GM23338 (cell line): ENCODE data around the gene B4GALT2.

Experiments
- CREB1 ChIP-seq: fragments of 250-450 bp; sonication (Bioruptor Pico); IDR thresholded peaks from 2 replicates; pipeline ENCODE4 v1.5.0; 2020; ENCODE audit warnings: low read depth, mild to moderate bottlenecking, moderate library complexity
- CTCF ChIP-seq, 2 experiments: fragments of 200-600 bp in 1 of 2; sonication (generic) in 1 of 2; conservative IDR thresholded peaks; 2 replicates each; pipeline versions ENCODE4 v1.5.1 to v1.6.1; 2016 to 2017; ENCODE audit warnings: antibody characterized with exemption in 2 of 2, low read depth in 2 of 2, mild to moderate bottlenecking in 2 of 2, moderate library complexity in 1 of 2
- ETS1 ChIP-seq: IDR thresholded peaks from 2 replicates; pipeline ENCODE4 v1.6.1; 2016; ENCODE audit warnings: antibody characterized with exemption
- EZH2 ChIP-seq: fragments of 200-600 bp; sonication (generic); IDR thresholded peaks from one replicate; pipeline ENCODE4 v1.8.0; 2017; ENCODE audit warnings: antibody characterized with exemption, mild to moderate bottlenecking, low read depth; ENCODE audit not compliant: unreplicated experiment
- EZH2phosphoT487 ChIP-seq: fragments of 200-600 bp; sonication (generic); IDR thresholded peaks from one replicate; pipeline ENCODE4 v1.8.1; 2018; ENCODE audit warnings: antibody characterized with exemption; ENCODE audit not compliant: unreplicated experiment
- POLR2AphosphoS5 ChIP-seq: IDR thresholded peaks from 2 replicates; pipeline ENCODE4 v1.6.1; 2016; ENCODE audit warnings: antibody characterized with exemption, low read depth
- REST ChIP-seq: IDR thresholded peaks from one replicate; pipeline ENCODE4 v1.6.1; 2018; ENCODE audit warnings: antibody characterized with exemption; ENCODE audit not compliant: unreplicated experiment
- STAT1 ChIP-seq: IDR thresholded peaks from one replicate; pipeline ENCODE4 v1.6.1; 2016; ENCODE audit warnings: antibody characterized with exemption; ENCODE audit not compliant: unreplicated experiment
- ZNF331 ChIP-seq: fragments of 250-450 bp; sonication (Bioruptor Pico); IDR thresholded peaks from 2 replicates; pipeline ENCODE4 v1.5.0; 2020; ENCODE audit warnings: low read depth, mild to moderate bottlenecking, moderate library complexity

GRCh38 chr1:43981636-43982035, 2.6 kb downstream of the B4GALT2 start:
- no peak for TF ChIP-seq EZH2
- no peak for TF ChIP-seq POLR2AphosphoS5
- no peak for TF ChIP-seq CTCF (conservative IDR thresholded peaks at IDR 0.05; ENCODE audit: low read depth in 2 of 2)
- no peak for TF ChIP-seq ZNF331
- TF ChIP-seq EZH2phosphoT487, result no peak
- TF ChIP-seq STAT1, result no peak
- TF ChIP-seq CREB1, result no peak
- no peak for TF ChIP-seq REST
- TF ChIP-seq ETS1, result no peak
